ENCODE data around the gene LCN15. TPM values are rescaled to one million over a fixed set of nuclear protein-coding genes. Genes with fewer than 3 reads are reported as not detected.

LCN15 gene
- total RNA-seq, 1 donor from 2014 or later: not detected

- Mint-ChIP-seq H3K9me3 (ENCODE audit: unreplicated experiment) (no peaks in the 10 kb centered on the region), H3K4me3 (ENCODE audit: unreplicated experiment) (no peak overlapping the region), H3K36me3 (ENCODE audit: unreplicated experiment) (no peaks in the 10 kb centered on the region), H3K27me3 (ENCODE audit: unreplicated experiment) (no peaks in the 10 kb centered on the region), H3K27ac (ENCODE audit: unreplicated experiment) (no peak overlapping the region), H3K4me1 (ENCODE audit: unreplicated experiment) (peaks cover 24% of the 10 kb centered on the region)
- no peak for DNase-seq (ENCODE audit: extremely low spot score, unreplicated experiment)
- TF ChIP-seq, protein P1, sequence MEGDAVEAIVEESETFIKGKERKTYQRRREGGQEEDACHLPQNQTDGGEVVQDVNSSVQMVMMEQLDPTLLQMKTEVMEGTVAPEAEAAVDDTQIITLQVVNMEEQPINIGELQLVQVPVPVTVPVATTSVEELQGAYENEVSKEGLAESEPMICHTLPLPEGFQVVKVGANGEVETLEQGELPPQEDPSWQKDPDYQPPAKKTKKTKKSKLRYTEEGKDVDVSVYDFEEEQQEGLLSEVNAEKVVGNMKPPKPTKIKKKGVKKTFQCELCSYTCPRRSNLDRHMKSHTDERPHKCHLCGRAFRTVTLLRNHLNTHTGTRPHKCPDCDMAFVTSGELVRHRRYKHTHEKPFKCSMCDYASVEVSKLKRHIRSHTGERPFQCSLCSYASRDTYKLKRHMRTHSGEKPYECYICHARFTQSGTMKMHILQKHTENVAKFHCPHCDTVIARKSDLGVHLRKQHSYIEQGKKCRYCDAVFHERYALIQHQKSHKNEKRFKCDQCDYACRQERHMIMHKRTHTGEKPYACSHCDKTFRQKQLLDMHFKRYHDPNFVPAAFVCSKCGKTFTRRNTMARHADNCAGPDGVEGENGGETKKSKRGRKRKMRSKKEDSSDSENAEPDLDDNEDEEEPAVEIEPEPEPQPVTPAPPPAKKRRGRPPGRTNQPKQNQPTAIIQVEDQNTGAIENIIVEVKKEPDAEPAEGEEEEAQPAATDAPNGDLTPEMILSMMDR (IDR thresholded peaks at IDR 0.05): no peak
Observed at GRCh38 chr9:136710543-136710942, 53.8 kb downstream of the LCN15 start.

Small RNAs within 50 kb of the gene (microRNA-seq; reads per million reads assigned to microRNA genes)
- not detected for gene MIR6722 (ENCODE audit: unreplicated experiment)

Other genes with a start within 250 kb of the LCN15 start
- 44.9 and 53.6 TPM in 2 replicates for gene NOTCH1, start 218.5 kb downstream of the LCN15 start, total RNA-seq
- 6.9 and 8.4 TPM in 2 replicates for gene EGFL7, start 101.6 kb downstream of the LCN15 start, total RNA-seq
- gene AGPAT2, start 77.1 kb downstream of the LCN15 start, total RNA-seq: 34.4 and 36.4 TPM in 2 replicates
- gene DIPK1B, start 51.9 kb downstream of the LCN15 start, total RNA-seq: 11.4 and 11.5 TPM in 2 replicates
- gene LCN10, start 21.6 kb downstream of the LCN15 start, total RNA-seq: not detected in 2 replicates
- gene LCN6, start 16.0 kb downstream of the LCN15 start, total RNA-seq: not detected in 2 replicates
- gene LCN8, start 6.3 kb downstream of the LCN15 start, total RNA-seq: not detected in 2 replicates
- 29.2 and 36.0 TPM in 2 replicates for gene TMEM141, start 26.8 kb upstream of the LCN15 start, total RNA-seq
- gene CCDC183, start 31.8 kb upstream of the LCN15 start, total RNA-seq: 0.89 and 0.94 TPM in 2 replicates
- gene RABL6, start 43.4 kb upstream of the LCN15 start, total RNA-seq: 82.2 and 84.7 TPM in 2 replicates
- 4.4 and 4.5 TPM in 2 replicates for gene AJM1, start 78.0 kb upstream of the LCN15 start, total RNA-seq
- gene PHPT1, start 84.9 kb upstream of the LCN15 start, total RNA-seq: 131 and 142 TPM in 2 replicates
- 7.4 and 9.4 TPM in 2 replicates for gene MAMDC4, start 87.8 kb upstream of the LCN15 start, total RNA-seq
- 338 and 342 TPM in 2 replicates for gene EDF1, start 101.8 kb upstream of the LCN15 start, total RNA-seq
- gene TRAF2, start 122.0 kb upstream of the LCN15 start, total RNA-seq: 12.2 and 14.4 TPM in 2 replicates
- gene FBXW5, start 180.2 kb upstream of the LCN15 start, total RNA-seq: 84.4 and 93.0 TPM in 2 replicates
- 1.3 and 1.7 TPM in 2 replicates for gene C8G, start 180.7 kb upstream of the LCN15 start, total RNA-seq
- 0.57 and 1.4 TPM in 2 replicates for gene LCN12, start 187.8 kb upstream of the LCN15 start, total RNA-seq
- gene PTGDS, start 213.0 kb upstream of the LCN15 start, total RNA-seq: 123 and 129 TPM in 2 replicates
- 3.0 and 3.4 TPM in 2 replicates for gene LCNL1, start 218.5 kb upstream of the LCN15 start, total RNA-seq
- gene PAXX, start 227.9 kb upstream of the LCN15 start, total RNA-seq: 38.5 and 51.4 TPM in 2 replicates
- gene CLIC3, start 232.1 kb upstream of the LCN15 start, total RNA-seq: 0.52 TPM in 1 of 2 replicates, not detected in the other